WTC11 (cell line): ENCODE results near the gene IQGAP3. TPM values are rescaled to one million over a fixed set of nuclear protein-coding genes. Genes with fewer than 3 reads are reported as not detected.

Source experiments
- ATAC-seq: fragments of 200-7000 bp; cut with Tn5 transposase; 2 replicates; pipeline ENCODE4 v1.10.0; 2021; ENCODE audit warnings: mild to moderate bottlenecking, moderate library complexity
- CTCF ChIA-PET: fragments of 300-600 bp; sonication (Branson Sonifier 250); formaldehyde crosslinking; loops from one replicate; lab custom pipeline; 2021; ENCODE audit warnings: antibody characterized with exemption; lab: Charles Lee
- POLR2A ChIA-PET: fragments of 350-600 bp; sonication (Branson Sonifier 250); formaldehyde crosslinking; loops from one replicate; lab custom pipeline; 2021; ENCODE audit warnings: antibody characterized with exemption; lab: Charles Lee
- DNase-seq: peaks from one replicate; pipeline ENCODE4 v3.0.0; 2021; ENCODE audit warnings: low spot score
- H3K27ac Mint-ChIP-seq: 2 replicates; pipeline ENCODE4 v1.8.0; 2021; ENCODE audit warnings: mixed read lengths
- H3K27me3 Mint-ChIP-seq: 2 replicates; pipeline ENCODE4 v1.8.0; 2021; ENCODE audit warnings: low read depth, mild to moderate bottlenecking, moderate library complexity, mixed read lengths
- H3K36me3 Mint-ChIP-seq: 2 replicates; pipeline ENCODE4 v1.8.0; 2021; ENCODE audit warnings: mixed read lengths
- H3K4me1 Mint-ChIP-seq: 2 replicates; pipeline ENCODE4 v1.8.0; 2022; ENCODE audit warnings: mixed read lengths
- H3K4me3 Mint-ChIP-seq: 2 replicates; pipeline ENCODE4 v1.8.0; 2021; ENCODE audit warnings: mild to moderate bottlenecking, moderate library complexity, mixed read lengths
- H3K9me3 Mint-ChIP-seq: 2 replicates; pipeline ENCODE4 v1.8.0; 2021; ENCODE audit warnings: mixed read lengths
- AR ChIP-seq: fragments of 250-450 bp; sonication (Bioruptor Pico); IDR thresholded peaks from 2 replicates; pipeline ENCODE4 v1.9.0; 2021; ENCODE audit warnings: mild to moderate bottlenecking
- EMX1 ChIP-seq: fragments of 250-450 bp; sonication (Bioruptor Pico); IDR thresholded peaks from 2 replicates; pipeline ENCODE4 v1.8.0; 2021; ENCODE audit warnings: mild to moderate bottlenecking
- HMGXB4 ChIP-seq: sonication (generic); formaldehyde crosslinking; IDR thresholded peaks from 2 replicates; pipeline ENCODE4 v1.8.1; 2023; ENCODE audit warnings: mild to moderate bottlenecking, moderate library complexity, missing genetic modification reagents
- KAT7 ChIP-seq: sonication (generic); formaldehyde crosslinking; IDR thresholded peaks from 2 replicates; pipeline ENCODE4 v1.8.1; 2023; ENCODE audit warnings: missing genetic modification reagents, mild to moderate bottlenecking, borderline replicate concordance
- MLX ChIP-seq: sonication (generic); formaldehyde crosslinking; IDR thresholded peaks from 2 replicates; pipeline ENCODE4 v1.8.1; 2023; ENCODE audit warnings: mild to moderate bottlenecking, missing genetic modification reagents, moderate library complexity
- NFE2L1 ChIP-seq: sonication (generic); formaldehyde crosslinking; IDR thresholded peaks from 2 replicates; pipeline ENCODE4 v1.8.1; 2023; ENCODE audit warnings: missing genetic modification reagents
- SMAD3 ChIP-seq: sonication (generic); formaldehyde crosslinking; IDR thresholded peaks from 2 replicates; pipeline ENCODE4 v1.8.0; 2022; ENCODE audit warnings: missing genetic modification reagents, mild to moderate bottlenecking, borderline replicate concordance
- STAT6 ChIP-seq: sonication (generic); formaldehyde crosslinking; conservative IDR thresholded peaks from 2 replicates; pipeline ENCODE4 v1.8.1; 2023; ENCODE audit warnings: mild to moderate bottlenecking, low read depth, missing genetic modification reagents, moderate library complexity
- TEAD1 ChIP-seq: sonication (generic); formaldehyde crosslinking; IDR thresholded peaks from 2 replicates; pipeline ENCODE4 v1.8.0; 2022; ENCODE audit warnings: mild to moderate bottlenecking, missing genetic modification reagents
- ZMAT4 ChIP-seq: fragments of 250-450 bp; sonication (Bioruptor Pico); IDR thresholded peaks from 2 replicates; pipeline ENCODE4 v1.9.0; 2021; ENCODE audit warnings: mild to moderate bottlenecking
- ZNF512 ChIP-seq: sonication (generic); formaldehyde crosslinking; IDR thresholded peaks from 2 replicates; pipeline ENCODE4 v1.8.1; 2022; ENCODE audit warnings: missing genetic modification reagents, borderline replicate concordance
- total RNA-seq: library from RNA; stranded (reverse); gene quantifications from 3 replicates; pipeline ENCODE4 v1.2.3, GENCODE V29; 2021
- TF ChIP-seq, protein P1 (sequence below): sonication (generic); formaldehyde crosslinking; IDR thresholded peaks from 2 replicates; pipeline ENCODE4 v1.8.0; 2022; ENCODE audit warnings: missing genetic modification reagents

IQGAP3 gene
- total RNA-seq, 1 experiment from 2014 or later: 33.3 TPM

DNA sequence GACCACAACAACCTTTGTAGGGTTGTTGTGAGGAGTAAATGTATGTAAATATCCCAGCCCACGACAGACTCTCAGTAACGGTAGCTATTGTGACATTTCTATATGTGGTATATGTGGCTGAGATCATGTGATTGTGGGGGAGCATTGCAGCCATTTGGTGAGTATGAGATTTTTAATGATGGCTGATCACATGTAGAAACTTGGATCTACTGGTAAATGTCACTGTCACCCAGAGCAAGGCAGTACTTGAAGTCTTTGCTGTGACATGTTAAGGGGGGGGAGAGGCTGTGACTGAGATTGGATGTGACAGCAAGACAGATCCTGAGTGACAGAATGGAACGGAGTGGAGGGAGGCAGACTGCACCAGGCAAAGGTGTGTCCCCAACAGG, 47.9 kb downstream of the IQGAP3 start (continued):
- no peak for TF ChIP-seq STAT6

- CTCF ChIA-PET: interaction anchor here (0.6 to 7.4 kb wide), 5 partner anchors 23 to 360 kb away, joined by 3 to 73 read pairs (median 4); partner anchors contain the start of gene MEF2D
- H3K4me1 Mint-ChIP-seq: peaks cover 23% of the 10 kb centered on the region
- no peaks in the 10 kb centered on the region for H3K9me3 Mint-ChIP-seq
- TF ChIP-seq KAT7 (CRISPR knock-in tag): no peak
- TF ChIP-seq AR (CRISPR knock-in tag): no peak
- no peak for TF ChIP-seq SMAD3 (CRISPR knock-in tag)
- POLR2A ChIA-PET: interaction anchor here (1.4 kb wide), 1 partner anchor 23 kb away, joined by 4 read pairs; the partner anchor contains the start of gene MEF2D
- peaks cover 22% of the 10 kb centered on the region for H3K36me3 Mint-ChIP-seq
- H3K27ac Mint-ChIP-seq: no peak overlapping the region
- no peak overlapping the region for H3K4me3 Mint-ChIP-seq
- DNase-seq (no peak), ATAC-seq (no peak)
- no peaks in the 10 kb centered on the region for H3K27me3 Mint-ChIP-seq
Measured at GRCh38 chr1:156523801-156524480, 48.4 kb downstream of the IQGAP3 start.

DNA sequence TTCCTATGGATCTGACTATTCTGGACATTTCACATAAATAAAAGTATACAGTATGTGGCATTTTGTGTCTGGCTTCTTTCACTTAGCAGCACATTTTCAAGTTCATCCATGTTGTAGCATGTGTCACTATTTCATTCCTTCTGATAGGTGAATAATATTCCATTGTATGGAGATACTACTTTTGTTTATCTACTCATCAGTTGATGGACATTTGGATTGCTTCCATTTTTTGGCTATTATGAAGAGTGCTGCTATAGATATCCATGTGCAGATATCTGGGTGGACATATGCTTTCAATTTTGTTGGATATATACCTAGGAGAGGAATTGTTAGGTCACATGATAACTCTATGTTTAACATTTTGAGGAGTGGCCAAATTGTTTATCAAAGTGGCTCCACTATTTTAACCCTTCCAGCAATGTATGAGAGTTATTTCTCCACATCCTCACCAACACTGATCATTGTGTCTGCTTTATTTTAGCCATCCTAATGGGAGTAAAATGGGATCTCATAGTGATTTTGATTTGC, 49.9 kb downstream of the IQGAP3 start:
- Mint-ChIP-seq H3K36me3 (peaks cover 7% of the 10 kb centered on the region), H3K27me3 (0 out of 2 replicates have a peak, but pooled peaks cover 4% of the 10 kb centered on the region), H3K27ac (no peak overlapping the region), H3K4me3 (no peak overlapping the region), H3K9me3 (no peaks in the 10 kb centered on the region), H3K4me1 (peaks cover 23% of the 10 kb centered on the region)
- POLR2A ChIA-PET: no interaction called here
- no peak for DNase-seq
- ATAC-seq: no peak
- CTCF ChIA-PET: interaction anchor here (3.6 kb wide), 1 partner anchor 42 kb away, joined by 17 read pairs; no protein-coding TSS in a partner anchor
- TF ChIP-seq HMGXB4 (CRISPR knock-in tag) (no peak), TEAD1 (no peak), NFE2L1 (CRISPR knock-in tag) (no peak), AR (CRISPR knock-in tag) (no peak), EMX1 (CRISPR knock-in tag) (no peak), KAT7 (CRISPR knock-in tag) (no peak), MLX (CRISPR knock-in tag) (no peak), ZMAT4 (CRISPR knock-in tag) (no peak), ZNF512 (CRISPR knock-in tag) (no peak)
- TF ChIP-seq, protein P1, sequence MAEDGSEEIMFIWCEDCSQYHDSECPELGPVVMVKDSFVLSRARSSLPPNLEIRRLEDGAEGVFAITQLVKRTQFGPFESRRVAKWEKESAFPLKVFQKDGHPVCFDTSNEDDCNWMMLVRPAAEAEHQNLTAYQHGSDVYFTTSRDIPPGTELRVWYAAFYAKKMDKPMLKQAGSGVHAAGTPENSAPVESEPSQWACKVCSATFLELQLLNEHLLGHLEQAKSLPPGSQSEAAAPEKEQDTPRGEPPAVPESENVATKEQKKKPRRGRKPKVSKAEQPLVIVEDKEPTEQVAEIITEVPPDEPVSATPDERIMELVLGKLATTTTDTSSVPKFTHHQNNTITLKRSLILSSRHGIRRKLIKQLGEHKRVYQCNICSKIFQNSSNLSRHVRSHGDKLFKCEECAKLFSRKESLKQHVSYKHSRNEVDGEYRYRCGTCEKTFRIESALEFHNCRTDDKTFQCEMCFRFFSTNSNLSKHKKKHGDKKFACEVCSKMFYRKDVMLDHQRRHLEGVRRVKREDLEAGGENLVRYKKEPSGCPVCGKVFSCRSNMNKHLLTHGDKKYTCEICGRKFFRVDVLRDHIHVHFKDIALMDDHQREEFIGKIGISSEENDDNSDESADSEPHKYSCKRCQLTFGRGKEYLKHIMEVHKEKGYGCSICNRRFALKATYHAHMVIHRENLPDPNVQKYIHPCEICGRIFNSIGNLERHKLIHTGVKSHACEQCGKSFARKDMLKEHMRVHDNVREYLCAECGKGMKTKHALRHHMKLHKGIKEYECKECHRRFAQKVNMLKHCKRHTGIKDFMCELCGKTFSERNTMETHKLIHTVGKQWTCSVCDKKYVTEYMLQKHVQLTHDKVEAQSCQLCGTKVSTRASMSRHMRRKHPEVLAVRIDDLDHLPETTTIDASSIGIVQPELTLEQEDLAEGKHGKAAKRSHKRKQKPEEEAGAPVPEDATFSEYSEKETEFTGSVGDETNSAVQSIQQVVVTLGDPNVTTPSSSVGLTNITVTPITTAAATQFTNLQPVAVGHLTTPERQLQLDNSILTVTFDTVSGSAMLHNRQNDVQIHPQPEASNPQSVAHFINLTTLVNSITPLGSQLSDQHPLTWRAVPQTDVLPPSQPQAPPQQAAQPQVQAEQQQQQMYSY (CRISPR knock-in tag): no peak
